ENCODE results near the gene NEK11. TPM values are rescaled to one million over a fixed set of nuclear protein-coding genes. Genes with fewer than 3 reads are reported as not detected.

NEK11 gene
- total RNA-seq, 1 donor from 2014 or later, result 10.2 TPM

GRCh38 chr3:131314318-131314717 lies 287.6 kb downstream of the NEK11 start:
- intact Hi-C loops (cut with DNase I), result no loop called here
- ATAC-seq (no peak), DNase-seq (no peak)
- Histone ChIP-seq H3K27ac (no peak overlapping the region), H3K9me3 (no peaks in the 10 kb centered on the region), H3K27me3 (ENCODE audit: low read depth) (no peaks in the 10 kb centered on the region), H3K36me3 (no peaks in the 10 kb centered on the region), H3K4me1 (no peaks in the 10 kb centered on the region), H3K4me3 (no peak overlapping the region)
- no peak for TF ChIP-seq CTCF (IDR thresholded peaks at IDR 0.05)

- no peaks in the 10 kb centered on the region for H3K36me3 ChIP-seq
- DNase-seq, result no peak
- H3K27ac ChIP-seq, result no peak overlapping the region
- H3K4me3 ChIP-seq, result no peak overlapping the region
- no peaks in the 10 kb centered on the region for H3K4me1 ChIP-seq
- intact Hi-C loops (cut with DNase I), result no loop called here
- no peak for ATAC-seq
- no peaks in the 10 kb centered on the region for H3K27me3 ChIP-seq (ENCODE audit: low read depth)
- no peaks in the 10 kb centered on the region for H3K9me3 ChIP-seq
- TF ChIP-seq CTCF (IDR thresholded peaks at IDR 0.05), result no peak
These were observed 288.5 kb downstream of the NEK11 start for GRCh38 chr3:131315162-131315561.

GRCh38 chr3:131317667-131318066 lies 291.0 kb downstream of the NEK11 start:
- no peak for DNase-seq
- ATAC-seq, result no peak
- intact Hi-C loops (cut with DNase I), result no loop called here
- Histone ChIP-seq H3K9me3 (no peaks in the 10 kb centered on the region), H3K4me1 (no peaks in the 10 kb centered on the region), H3K27ac (no peak overlapping the region), H3K36me3 (no peaks in the 10 kb centered on the region), H3K4me3 (no peak overlapping the region), H3K27me3 (ENCODE audit: low read depth) (no peaks in the 10 kb centered on the region)
- no peak for TF ChIP-seq CTCF (IDR thresholded peaks at IDR 0.05)

GRCh38 chr3:131323014-131323413 lies 296.3 kb downstream of the NEK11 start:
- H3K27me3 ChIP-seq (ENCODE audit: low read depth), result no peaks in the 10 kb centered on the region
- no peaks in the 10 kb centered on the region for H3K9me3 ChIP-seq
- ATAC-seq (peak in 1 of 2 donors; percentile 36), DNase-seq (no peak)
- H3K27ac ChIP-seq, result no peak overlapping the region
- TF ChIP-seq CTCF (IDR thresholded peaks at IDR 0.05), result no peak
- H3K4me1 ChIP-seq, result no peaks in the 10 kb centered on the region
- intact Hi-C loops (cut with DNase I), result no loop called here
- H3K36me3 ChIP-seq, result no peaks in the 10 kb centered on the region
- H3K4me3 ChIP-seq, result no peak overlapping the region

GRCh38 chr3:131323792-131324191 lies 297.1 kb downstream of the NEK11 start:
- DNase-seq, result no peak
- H3K36me3 ChIP-seq, result no peaks in the 10 kb centered on the region
- no peak overlapping the region for H3K27ac ChIP-seq
- intact Hi-C loops (cut with DNase I), result no loop called here
- TF ChIP-seq CTCF (IDR thresholded peaks at IDR 0.05), result no peak
- no peak overlapping the region for H3K4me3 ChIP-seq
- no peaks in the 10 kb centered on the region for H3K4me1 ChIP-seq
- H3K27me3 ChIP-seq (ENCODE audit: low read depth), result no peaks in the 10 kb centered on the region
- no peaks in the 10 kb centered on the region for H3K9me3 ChIP-seq
- no peak for ATAC-seq

GRCh38 chr3:131324923-131325322 lies 298.2 kb downstream of the NEK11 start:
- no peak for ATAC-seq
- H3K27me3 ChIP-seq (ENCODE audit: low read depth), result no peaks in the 10 kb centered on the region
- DNase-seq, result no peak
- no peaks in the 10 kb centered on the region for H3K9me3 ChIP-seq
- no peaks in the 10 kb centered on the region for H3K36me3 ChIP-seq
- H3K4me3 ChIP-seq, result no peak overlapping the region
- intact Hi-C loops (cut with DNase I), result no loop called here
- no peak for TF ChIP-seq CTCF (IDR thresholded peaks at IDR 0.05)
- H3K27ac ChIP-seq, result no peak overlapping the region
- no peaks in the 10 kb centered on the region for H3K4me1 ChIP-seq
